Measurements from ENCODE around the gene PIP5K1B.

PIP5K1B gene

DNA sequence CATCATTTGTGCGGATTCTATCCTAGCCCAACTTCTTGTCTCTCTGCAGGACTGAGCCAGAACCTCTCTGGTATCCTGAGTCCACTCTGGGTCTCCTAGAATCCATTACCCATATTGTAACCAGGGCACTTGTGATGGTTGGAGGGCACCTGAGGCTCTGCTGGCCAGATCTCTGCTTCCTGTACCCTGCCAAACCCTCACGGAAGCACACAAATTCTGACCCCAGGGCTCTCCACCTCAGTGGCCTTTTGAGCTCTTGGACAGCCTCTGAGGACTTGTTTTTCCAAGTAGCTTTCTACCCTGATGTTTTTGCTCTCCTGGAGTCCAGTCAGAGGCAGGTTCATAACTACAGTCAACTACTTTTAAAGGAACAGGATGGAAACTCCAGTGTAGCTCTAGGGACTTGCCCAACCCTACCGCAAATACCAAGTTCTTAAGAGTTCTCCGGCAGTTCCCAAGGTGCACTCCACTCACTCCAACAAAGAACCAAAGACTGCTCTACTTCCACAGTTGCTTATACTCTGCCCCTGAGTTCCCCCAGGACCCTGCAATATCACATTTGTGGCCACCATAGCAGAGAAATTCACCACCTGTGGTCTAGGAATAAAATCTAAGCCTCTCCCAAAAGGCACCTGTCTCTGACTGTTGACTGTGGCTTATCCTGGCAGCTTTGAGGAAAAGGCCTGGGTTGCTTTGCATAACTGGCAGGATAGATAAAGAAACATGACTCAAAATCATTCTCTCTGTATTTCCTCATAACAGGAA lies 9.6 kb downstream of the PIP5K1B start:
- TF ChIP-seq, protein P1, sequence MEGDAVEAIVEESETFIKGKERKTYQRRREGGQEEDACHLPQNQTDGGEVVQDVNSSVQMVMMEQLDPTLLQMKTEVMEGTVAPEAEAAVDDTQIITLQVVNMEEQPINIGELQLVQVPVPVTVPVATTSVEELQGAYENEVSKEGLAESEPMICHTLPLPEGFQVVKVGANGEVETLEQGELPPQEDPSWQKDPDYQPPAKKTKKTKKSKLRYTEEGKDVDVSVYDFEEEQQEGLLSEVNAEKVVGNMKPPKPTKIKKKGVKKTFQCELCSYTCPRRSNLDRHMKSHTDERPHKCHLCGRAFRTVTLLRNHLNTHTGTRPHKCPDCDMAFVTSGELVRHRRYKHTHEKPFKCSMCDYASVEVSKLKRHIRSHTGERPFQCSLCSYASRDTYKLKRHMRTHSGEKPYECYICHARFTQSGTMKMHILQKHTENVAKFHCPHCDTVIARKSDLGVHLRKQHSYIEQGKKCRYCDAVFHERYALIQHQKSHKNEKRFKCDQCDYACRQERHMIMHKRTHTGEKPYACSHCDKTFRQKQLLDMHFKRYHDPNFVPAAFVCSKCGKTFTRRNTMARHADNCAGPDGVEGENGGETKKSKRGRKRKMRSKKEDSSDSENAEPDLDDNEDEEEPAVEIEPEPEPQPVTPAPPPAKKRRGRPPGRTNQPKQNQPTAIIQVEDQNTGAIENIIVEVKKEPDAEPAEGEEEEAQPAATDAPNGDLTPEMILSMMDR (conservative IDR thresholded peaks at IDR 0.05; ENCODE audit: low read length) = no peak
- H3K4me3 ChIP-seq (ENCODE audit: low read length) = no peak overlapping the region
- no peak for DNase-seq (ENCODE audit: low read depth)

DNA sequence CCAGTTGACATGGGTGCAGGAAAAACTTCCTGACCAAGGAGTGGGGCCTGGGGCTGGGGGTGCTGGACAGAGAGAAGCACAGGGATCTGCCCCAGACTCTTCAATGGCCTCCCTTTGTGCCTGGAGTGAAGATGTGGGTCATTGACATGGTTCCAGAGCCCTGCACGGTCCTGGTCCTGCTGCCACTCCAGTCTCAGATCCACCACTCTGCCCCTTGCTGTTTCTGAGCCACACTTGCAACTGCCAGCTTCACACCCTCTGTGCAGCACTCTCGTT lies 10.1 kb downstream of the PIP5K1B start:
- TF ChIP-seq, protein P1 (conservative IDR thresholded peaks at IDR 0.05; ENCODE audit: low read length) = no peak
- DNase-seq (ENCODE audit: low read depth) = no peak
- H3K4me3 ChIP-seq (ENCODE audit: low read length) = no peak overlapping the region

DNA sequence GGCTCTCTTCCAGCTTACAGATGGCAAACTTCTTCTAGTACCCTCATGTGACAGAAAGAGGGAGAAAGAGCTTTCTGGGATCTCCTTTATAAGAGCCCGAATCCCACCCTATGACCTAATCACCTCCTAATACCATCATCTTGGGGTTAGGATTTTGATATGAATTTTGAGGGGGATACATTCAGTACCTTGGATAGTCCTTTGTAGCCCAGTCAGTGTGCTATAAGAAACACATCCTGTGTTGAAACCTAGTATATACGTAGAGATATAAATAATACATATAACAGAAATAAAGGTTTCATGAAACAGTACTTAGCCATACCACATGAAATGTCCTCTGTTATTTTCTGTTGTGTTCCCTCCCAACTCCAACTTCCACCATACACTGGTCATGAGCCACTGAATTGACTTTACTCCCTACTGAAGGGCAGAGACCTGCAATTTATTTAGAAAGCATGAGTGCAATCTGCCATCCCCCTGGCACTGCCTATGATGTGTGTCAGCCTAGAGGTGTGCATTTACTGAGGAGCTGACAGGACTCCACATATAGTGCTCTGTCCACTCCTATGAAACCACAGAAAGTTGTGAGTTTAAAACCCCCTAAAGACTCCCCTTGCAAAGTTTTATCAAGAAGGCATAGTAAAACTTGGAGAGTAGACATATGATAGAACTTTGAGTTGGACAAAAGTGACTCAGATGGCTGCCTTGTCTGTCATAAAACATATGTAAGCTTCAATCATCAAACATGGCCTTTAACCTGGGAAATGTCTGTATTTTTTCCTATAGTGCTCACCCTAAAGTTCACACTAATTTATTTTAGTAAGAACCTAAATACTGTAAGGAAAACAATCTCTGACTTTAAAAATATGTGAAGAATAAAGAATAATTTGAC lies 12.8 kb downstream of the PIP5K1B start:
- TF ChIP-seq, protein P1 (conservative IDR thresholded peaks at IDR 0.05; ENCODE audit: low read length) = no peak
- no peak overlapping the region for H3K4me3 ChIP-seq (ENCODE audit: low read length)
- no peak for DNase-seq (ENCODE audit: low read depth)

DNA sequence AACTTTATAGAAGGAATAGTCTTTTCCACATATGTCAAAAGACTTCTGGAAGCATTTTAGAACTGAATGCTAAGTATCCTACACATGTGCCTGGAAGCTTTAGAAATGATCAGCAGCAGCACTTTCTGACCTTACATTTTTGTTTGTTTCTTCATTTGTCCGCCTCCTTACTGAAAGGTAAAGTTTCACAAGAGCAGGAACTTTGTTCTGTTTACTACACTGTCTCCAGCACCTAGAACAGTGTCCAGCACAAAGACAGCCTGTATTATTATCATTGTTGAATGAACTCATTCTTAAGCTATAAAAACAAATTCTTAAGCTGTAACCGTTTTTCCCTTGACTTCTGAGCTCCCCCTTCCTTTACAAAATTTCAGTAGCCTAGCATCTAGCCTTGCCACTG lies 14.8 kb downstream of the PIP5K1B start:
- H3K4me3 ChIP-seq (ENCODE audit: low read length) = no peak overlapping the region
- no peak for DNase-seq (ENCODE audit: low read depth)
- TF ChIP-seq, protein P1 (conservative IDR thresholded peaks at IDR 0.05; ENCODE audit: low read length) = no peak

DNA sequence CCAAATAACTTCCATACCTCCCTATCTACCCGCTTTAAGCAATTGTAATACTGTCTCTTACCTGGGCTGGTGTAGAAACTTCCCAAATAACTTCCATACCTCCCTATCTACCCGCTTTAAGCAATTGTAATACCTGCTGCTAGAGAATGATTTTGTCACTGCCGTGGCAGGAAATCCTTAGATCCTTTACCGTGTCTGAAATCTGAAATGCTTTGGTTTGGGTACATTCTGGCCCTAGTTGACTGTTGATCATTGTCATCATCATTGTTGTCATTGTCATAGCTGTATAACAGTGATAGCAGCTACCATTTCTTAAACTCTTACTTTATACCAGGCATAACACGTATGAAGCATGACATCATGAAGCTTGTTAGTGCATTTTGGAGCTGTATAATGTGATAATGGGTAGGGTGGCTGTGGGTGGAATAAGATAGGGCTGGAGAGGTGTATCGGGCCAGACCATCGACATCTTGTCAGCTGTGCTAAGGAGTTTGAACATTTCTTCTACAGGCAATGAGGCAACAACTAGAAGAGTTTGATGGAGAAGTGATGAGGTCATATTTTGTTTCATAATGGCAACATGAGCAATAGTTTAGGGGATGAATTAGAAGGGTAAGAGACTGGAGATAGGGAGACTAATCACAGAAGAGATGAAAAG lies 15.7 kb downstream of the PIP5K1B start:
- no peak overlapping the region for H3K4me3 ChIP-seq (ENCODE audit: low read length)
- TF ChIP-seq, protein P1 (conservative IDR thresholded peaks at IDR 0.05; ENCODE audit: low read length) = no peak
- no peak for DNase-seq (ENCODE audit: low read depth)

DNA sequence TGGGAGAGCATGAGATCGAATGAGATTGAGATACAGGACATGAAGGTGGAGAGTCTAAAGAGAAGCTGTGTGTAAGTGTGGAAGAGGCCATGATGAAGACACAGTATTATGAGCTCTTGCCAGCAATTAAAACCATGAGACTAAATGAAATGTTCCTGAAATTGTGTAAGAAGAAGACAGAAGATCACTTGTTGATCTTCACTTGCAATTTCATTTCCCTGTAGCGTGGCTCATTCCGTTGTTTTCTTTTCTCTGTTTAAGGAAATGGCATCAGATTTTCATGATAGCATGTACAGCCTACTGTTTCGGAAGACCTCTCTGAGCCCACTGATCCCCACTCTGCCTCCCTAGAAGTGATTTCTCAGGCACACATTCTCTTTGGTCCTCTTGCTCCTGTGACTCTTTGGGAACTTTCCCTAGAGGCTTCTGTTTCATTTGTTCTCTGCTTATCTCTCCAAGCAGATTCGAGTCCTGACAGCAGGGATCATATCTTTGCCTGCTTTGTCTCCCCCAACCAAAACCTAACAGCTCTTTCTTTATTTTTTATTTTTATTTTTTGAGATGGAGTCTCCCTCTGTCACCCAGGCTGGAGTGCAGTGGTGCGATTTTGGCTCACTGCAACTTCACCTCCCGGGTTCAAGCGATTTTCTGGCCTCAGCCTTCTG lies 16.8 kb downstream of the PIP5K1B start:
- TF ChIP-seq, protein P1 (conservative IDR thresholded peaks at IDR 0.05; ENCODE audit: low read length) = no peak
- no peak overlapping the region for H3K4me3 ChIP-seq (ENCODE audit: low read length)
- no peak for DNase-seq (ENCODE audit: low read depth)
